Measurements from ENCODE around the gene NCAM2.

- TF ChIP-seq SPI1 (IDR thresholded peaks at IDR 0.05; ENCODE audit: low read depth, low read length) (no peak), POLR2A (IDR thresholded peaks at IDR 0.05; ENCODE audit: low read depth, low read length) (no peak), POLR2AphosphoS5 (IDR thresholded peaks at IDR 0.05; ENCODE audit: low read depth, low read length) (no peak), TAF1 (IDR thresholded peaks at IDR 0.05; ENCODE audit: low read depth, low read length) (no peak), PAX5 (IDR thresholded peaks at IDR 0.05; ENCODE audit: insufficient read depth, low read length, severe bottlenecking) (no peak), POU2F2 (IDR thresholded peaks at IDR 0.05; ENCODE audit: low read depth, low read length) (no peak)
Measured at GRCh38 chr21:21074305-21074704, 76.1 kb downstream of the NCAM2 start.

All from GM12891 (cell line).